ENCODE data around the gene CSNK1D.

The CSNK1D gene

DNA sequence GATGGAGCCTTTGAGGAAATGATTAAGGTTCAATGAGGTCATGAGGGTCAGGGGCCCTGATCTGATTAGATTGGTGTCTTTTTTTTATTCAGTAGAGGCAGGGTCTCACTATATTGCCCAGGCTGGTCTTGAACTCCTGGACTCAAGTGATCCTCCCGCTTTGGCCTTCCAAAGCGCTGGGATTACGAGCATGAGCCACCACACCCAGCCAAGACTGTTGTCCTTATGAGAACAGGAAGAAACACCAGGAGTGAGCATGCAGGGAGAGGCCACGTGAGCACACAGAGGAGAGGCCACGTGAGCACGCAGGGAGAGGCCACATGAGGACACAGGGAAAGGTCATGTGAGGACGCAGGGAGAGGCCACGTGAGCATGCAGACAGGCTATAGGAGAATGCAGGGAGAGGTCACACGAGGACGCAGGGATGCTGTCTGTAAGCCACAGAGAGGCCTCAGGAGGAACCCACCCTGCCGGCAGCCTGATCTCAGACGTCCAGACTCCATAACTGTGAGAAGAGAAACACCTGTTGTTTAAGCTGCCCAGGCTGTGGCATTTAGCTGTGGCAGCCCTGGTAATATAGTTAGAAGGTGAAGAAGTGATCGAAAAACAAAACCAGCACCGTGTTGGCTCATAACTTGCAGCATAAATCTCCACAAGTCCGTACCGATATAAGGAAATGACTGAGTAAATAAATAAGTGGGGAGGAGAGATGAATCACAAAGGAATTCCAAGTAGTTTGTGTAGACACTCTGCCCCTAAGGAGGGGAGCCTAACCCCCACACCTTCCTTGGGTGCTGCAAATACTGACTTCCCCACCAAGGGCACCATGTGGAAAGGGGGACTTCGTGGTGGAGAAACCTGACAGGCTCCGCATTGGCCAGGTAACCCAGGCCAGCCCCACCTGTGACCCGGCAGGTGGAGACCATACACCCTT is 14.6 kb upstream of the CSNK1D start:
- H3K4me3 ChIP-seq (ENCODE audit: low read length), result no peak overlapping the region
- TF ChIP-seq, protein P1, sequence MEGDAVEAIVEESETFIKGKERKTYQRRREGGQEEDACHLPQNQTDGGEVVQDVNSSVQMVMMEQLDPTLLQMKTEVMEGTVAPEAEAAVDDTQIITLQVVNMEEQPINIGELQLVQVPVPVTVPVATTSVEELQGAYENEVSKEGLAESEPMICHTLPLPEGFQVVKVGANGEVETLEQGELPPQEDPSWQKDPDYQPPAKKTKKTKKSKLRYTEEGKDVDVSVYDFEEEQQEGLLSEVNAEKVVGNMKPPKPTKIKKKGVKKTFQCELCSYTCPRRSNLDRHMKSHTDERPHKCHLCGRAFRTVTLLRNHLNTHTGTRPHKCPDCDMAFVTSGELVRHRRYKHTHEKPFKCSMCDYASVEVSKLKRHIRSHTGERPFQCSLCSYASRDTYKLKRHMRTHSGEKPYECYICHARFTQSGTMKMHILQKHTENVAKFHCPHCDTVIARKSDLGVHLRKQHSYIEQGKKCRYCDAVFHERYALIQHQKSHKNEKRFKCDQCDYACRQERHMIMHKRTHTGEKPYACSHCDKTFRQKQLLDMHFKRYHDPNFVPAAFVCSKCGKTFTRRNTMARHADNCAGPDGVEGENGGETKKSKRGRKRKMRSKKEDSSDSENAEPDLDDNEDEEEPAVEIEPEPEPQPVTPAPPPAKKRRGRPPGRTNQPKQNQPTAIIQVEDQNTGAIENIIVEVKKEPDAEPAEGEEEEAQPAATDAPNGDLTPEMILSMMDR (conservative IDR thresholded peaks at IDR 0.05; ENCODE audit: low read depth, low read length), result no peak
- no peak for DNase-seq (ENCODE audit: low read depth)

DNA sequence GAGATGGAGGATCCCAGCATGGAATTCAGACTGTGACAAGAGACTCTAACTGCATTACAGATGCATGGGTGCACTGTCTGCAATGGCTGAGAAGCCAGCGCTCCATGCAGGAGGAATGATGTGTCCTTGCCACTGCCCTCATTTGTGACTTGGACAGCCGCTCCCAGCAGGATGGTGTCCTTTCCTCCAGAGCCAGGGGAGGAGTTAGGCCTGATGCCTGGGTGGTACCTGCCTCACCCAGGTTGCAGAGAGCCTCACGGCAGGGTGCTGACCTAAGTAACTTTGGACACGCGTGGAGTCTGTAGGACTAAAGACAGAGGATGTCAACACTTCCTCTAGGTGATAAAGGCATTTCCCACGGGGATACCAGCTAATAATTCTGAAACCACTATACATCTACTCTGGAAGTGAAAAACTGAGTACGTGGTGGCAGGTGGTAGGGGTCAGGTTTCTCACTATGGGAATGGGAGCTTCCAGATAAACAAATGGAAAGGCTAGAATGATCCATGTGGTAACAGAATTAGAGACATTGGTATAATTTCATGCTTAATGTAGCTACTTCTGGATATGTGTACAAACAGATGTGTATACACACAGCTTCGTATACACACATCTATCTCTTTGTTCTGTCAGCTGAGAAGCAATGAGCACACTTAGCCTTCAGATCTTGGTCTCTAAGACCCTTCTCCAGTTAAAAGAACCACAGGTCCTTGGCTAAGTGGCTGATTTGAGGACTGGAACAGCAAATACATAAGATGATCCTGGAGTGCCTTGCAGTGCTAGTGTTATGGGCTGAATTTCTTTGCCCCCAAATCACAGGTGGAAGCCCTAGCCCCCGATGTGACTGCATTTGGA is 13.7 kb upstream of the CSNK1D start:
- DNase-seq (ENCODE audit: low read depth), result no peak
- TF ChIP-seq, protein P1 (conservative IDR thresholded peaks at IDR 0.05; ENCODE audit: low read depth, low read length), result no peak
- H3K4me3 ChIP-seq (ENCODE audit: low read length), result no peak overlapping the region

DNA sequence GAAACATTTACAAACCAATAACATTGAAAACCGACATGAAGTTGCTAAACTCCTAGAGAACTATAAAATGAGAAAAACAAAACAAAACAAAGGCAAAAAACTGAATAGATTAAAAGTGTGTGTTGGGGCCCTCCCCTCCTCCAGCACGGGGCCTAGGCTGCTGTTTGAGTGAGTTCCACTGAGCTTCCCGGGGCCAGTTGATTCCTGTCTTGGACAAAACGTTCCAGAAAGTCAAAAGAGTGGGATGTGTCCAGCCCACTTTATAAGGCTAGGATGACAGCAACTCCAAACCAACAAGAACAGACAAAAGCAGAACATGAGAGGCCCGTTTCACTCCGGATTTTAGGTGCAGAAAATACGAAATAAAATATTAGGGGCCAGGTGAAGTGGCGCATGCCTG is 11.6 kb upstream of the CSNK1D start:
- DNase-seq (ENCODE audit: low read depth), result no peak
- TF ChIP-seq, protein P1 (conservative IDR thresholded peaks at IDR 0.05; ENCODE audit: low read depth, low read length), result no peak
- H3K4me3 ChIP-seq (ENCODE audit: low read length), result no peak overlapping the region

DNA sequence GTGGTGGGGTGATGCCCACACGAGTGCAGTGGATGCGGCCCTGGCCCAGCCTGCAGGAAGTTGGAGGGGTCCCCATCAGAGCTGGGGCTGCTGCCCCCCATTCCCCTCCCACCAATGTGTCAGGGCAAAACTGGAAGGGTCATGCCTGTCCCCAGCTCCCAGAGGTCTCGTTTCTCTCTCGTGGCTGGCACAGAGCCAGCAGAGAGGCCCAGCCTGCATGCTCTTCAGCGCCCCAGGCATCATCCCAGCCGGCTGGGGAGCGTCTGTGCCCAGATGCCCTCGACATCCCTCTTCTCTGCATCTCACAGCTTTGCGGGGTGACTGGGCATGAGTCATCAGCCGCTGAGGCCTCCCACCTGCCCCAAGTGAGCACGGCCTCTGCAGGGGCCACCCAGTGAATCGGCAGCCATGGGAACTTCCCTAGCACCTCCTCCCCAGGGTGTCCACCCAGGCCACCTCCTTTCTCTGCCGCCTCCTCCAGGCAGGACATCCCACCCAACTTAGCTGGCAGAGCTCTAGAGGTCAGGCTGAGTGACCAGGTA is 9.8 kb upstream of the CSNK1D start:
- TF ChIP-seq, protein P1 (conservative IDR thresholded peaks at IDR 0.05; ENCODE audit: low read depth, low read length), result no peak
- peak; percentile 28 for DNase-seq (ENCODE audit: low read depth)

DNA sequence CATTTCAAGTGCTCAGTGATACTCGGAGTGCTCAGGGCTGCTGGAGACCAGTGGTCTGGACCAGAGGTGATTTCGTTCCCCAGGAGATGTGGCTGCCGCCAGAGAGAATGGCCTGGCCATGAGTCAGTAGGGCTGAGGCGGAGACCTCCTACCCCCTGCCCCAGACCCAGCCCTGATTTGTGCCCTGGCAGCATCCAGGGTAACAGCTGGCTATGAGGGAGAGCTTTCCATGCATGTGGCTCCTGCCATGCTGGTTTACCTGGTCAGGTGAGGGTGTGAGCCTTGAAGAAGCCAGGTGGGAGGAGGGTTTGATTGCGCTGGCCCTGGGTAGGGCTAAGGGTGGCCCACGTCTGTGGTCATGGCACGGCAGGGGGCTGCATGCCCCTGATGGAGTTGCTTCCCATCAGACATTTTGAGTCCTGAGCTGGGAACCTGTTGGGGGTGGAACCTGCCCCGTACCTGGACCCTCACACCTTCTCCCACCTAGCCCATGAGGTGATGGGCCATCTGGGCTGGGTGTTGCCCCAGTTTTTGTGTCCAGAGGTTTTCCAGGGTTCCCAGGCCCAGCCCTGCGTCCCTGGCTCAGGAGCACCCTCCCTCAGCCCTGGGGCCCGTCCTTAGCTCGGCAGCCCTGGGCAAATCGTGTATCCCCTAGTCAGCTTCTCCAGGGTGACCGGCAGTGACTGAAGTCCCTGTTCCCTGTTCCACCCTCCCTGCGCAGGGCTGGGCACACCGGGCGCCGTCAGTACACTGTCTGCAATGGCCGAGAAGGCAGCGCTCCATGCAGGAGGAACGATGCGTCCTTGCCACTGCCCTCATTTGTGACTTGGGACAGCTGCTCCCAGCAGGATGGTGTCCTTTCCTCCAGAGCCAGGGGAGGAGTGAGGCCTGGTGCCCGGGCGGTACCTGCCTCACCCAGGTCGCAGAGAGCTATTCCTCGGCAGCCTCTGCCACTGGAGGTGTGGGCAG is 9.0 kb upstream of the CSNK1D start:
- no peak for DNase-seq (ENCODE audit: low read depth)
- TF ChIP-seq, protein P1 (conservative IDR thresholded peaks at IDR 0.05; ENCODE audit: low read depth, low read length), result no peak
- no peak overlapping the region for H3K4me3 ChIP-seq (ENCODE audit: low read length)

More for the DNA sequence above, 9.8 kb upstream of the CSNK1D start:
- no peak overlapping the region for H3K4me3 ChIP-seq (ENCODE audit: low read length)

Measured in retinal pigment epithelial cell (primary cell).